ENCODE results near the gene KCNMA1. TPM values are rescaled to one million over a fixed set of nuclear protein-coding genes. Genes with fewer than 3 reads are reported as not detected.

Gene KCNMA1
- total RNA-seq, 1 donor from 2014 or later, result 95.5 TPM

DNA sequence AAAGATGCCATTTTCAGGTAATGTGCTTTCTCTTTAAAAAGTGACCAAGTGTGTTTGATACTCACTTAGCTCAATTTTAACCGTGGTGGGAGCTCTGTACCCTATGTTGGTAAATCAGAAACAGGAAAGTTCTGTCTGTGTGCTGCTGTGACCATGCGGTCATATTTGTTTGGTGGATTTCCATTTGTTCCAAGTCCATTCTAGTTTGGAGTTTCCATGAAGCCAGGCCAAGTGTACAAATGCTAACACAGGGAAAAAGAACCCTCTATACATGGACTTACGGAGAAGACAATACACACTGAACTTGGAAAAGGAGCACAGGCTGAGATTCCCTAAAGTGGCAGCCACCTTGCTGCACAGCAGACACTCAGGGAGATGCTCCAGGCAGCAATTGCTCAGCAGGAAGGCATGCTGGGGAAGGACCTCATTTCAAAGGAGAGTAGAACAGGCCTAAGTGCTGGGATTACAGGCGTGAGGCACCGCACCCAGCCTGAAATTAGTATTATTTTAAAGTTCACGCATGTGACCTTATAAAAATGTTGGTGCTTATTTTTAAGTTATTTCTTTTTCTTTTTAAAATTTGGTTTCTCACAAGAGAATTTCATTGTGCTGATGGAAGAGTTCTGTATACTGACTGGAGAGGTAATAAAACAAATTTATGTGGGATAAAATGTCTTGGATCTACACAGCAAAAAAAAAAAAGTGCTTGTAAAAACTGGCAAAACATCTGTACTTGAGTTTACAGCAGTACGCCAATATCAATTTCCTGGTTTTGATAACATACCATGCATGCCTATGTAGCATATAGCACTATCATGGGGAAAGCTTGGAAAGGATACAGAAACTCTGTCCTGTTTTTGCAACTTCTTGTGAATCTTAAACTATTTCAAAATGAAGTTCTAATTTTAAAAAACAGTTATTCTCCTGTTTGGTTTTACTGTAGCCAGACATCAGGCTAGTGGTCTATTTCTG, 436.2 kb downstream of the KCNMA1 start:
- peaks cover 5% of the 10 kb centered on the region for H3K9me3 Mint-ChIP-seq (ENCODE audit: unreplicated experiment)
- peaks cover 30% of the 10 kb centered on the region for H3K4me1 Mint-ChIP-seq (ENCODE audit: unreplicated experiment)
- no peak overlapping the region for H3K4me3 Mint-ChIP-seq (ENCODE audit: unreplicated experiment)
- TF ChIP-seq CTCF (IDR thresholded peaks at IDR 0.05), result no peak
- H3K27me3 Mint-ChIP-seq (ENCODE audit: unreplicated experiment), result no peaks in the 10 kb centered on the region
- no peak for DNase-seq (ENCODE audit: extremely low spot score, unreplicated experiment)
- no peaks in the 10 kb centered on the region for H3K36me3 Mint-ChIP-seq (ENCODE audit: unreplicated experiment)
- H3K27ac Mint-ChIP-seq (ENCODE audit: unreplicated experiment), result no peak overlapping the region

GRCh38 chr10:77197544-77197943, 440.1 kb downstream of the KCNMA1 start:
- TF ChIP-seq CTCF (IDR thresholded peaks at IDR 0.05), result no peak
- Mint-ChIP-seq H3K27me3 (ENCODE audit: unreplicated experiment) (no peaks in the 10 kb centered on the region), H3K27ac (ENCODE audit: unreplicated experiment) (no peak overlapping the region), H3K4me1 (ENCODE audit: unreplicated experiment) (peaks cover 45% of the 10 kb centered on the region), H3K36me3 (ENCODE audit: unreplicated experiment) (no peaks in the 10 kb centered on the region), H3K9me3 (ENCODE audit: unreplicated experiment) (no peaks in the 10 kb centered on the region), H3K4me3 (ENCODE audit: unreplicated experiment) (no peak overlapping the region)
- DNase-seq (ENCODE audit: extremely low spot score, unreplicated experiment), result no peak

- H3K27ac Mint-ChIP-seq (ENCODE audit: unreplicated experiment), result peak overlapping the region; percentile 24
- DNase-seq (ENCODE audit: extremely low spot score, unreplicated experiment), result no peak
- peaks cover 45% of the 10 kb centered on the region for H3K4me1 Mint-ChIP-seq (ENCODE audit: unreplicated experiment)
- H3K9me3 Mint-ChIP-seq (ENCODE audit: unreplicated experiment), result no peaks in the 10 kb centered on the region
- H3K36me3 Mint-ChIP-seq (ENCODE audit: unreplicated experiment), result no peaks in the 10 kb centered on the region
- TF ChIP-seq CTCF (IDR thresholded peaks at IDR 0.05), result no peak
- H3K27me3 Mint-ChIP-seq (ENCODE audit: unreplicated experiment), result no peaks in the 10 kb centered on the region
- H3K4me3 Mint-ChIP-seq (ENCODE audit: unreplicated experiment), result no peak overlapping the region
Measured at GRCh38 chr10:77196614-77197013, 441.0 kb downstream of the KCNMA1 start.

DNA sequence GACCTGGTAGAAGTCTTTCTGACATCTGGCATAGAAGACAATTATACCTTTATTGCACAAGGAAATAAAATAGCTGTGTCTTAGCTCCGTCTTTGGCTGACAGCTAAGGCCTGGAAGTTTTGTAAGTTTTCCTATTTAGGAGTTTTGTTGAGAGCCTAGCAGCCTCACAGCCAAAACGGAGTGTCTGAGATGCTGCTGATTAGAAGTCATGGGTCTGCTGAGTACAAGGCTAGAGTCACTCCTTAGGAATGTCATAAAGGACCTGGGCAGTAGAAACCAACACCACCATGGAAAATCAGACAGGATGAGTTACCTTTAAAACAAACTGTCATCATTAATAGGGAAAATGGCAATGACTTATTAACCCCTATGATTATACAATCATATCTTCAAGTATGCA, 442.5 kb downstream of the KCNMA1 start:
- H3K36me3 Mint-ChIP-seq (ENCODE audit: unreplicated experiment), result no peaks in the 10 kb centered on the region
- H3K9me3 Mint-ChIP-seq (ENCODE audit: unreplicated experiment), result no peaks in the 10 kb centered on the region
- H3K27me3 Mint-ChIP-seq (ENCODE audit: unreplicated experiment), result no peaks in the 10 kb centered on the region
- no peak overlapping the region for H3K27ac Mint-ChIP-seq (ENCODE audit: unreplicated experiment)
- H3K4me3 Mint-ChIP-seq (ENCODE audit: unreplicated experiment), result no peak overlapping the region
- peaks cover 42% of the 10 kb centered on the region for H3K4me1 Mint-ChIP-seq (ENCODE audit: unreplicated experiment)
- DNase-seq (ENCODE audit: extremely low spot score, unreplicated experiment), result no peak
- no peak for TF ChIP-seq CTCF (IDR thresholded peaks at IDR 0.05)

GRCh38 chr10:77193001-77193400, 444.6 kb downstream of the KCNMA1 start:
- no peak overlapping the region for H3K27ac Mint-ChIP-seq (ENCODE audit: unreplicated experiment)

More at GRCh38 chr10:77193001-77193400, 444.6 kb downstream of the KCNMA1 start:
- Mint-ChIP-seq H3K27me3 (ENCODE audit: unreplicated experiment) (no peaks in the 10 kb centered on the region), H3K9me3 (ENCODE audit: unreplicated experiment) (no peaks in the 10 kb centered on the region), H3K4me3 (ENCODE audit: unreplicated experiment) (no peak overlapping the region), H3K36me3 (ENCODE audit: unreplicated experiment) (no peaks in the 10 kb centered on the region), H3K4me1 (ENCODE audit: unreplicated experiment) (peaks cover 49% of the 10 kb centered on the region)
- TF ChIP-seq CTCF (IDR thresholded peaks at IDR 0.05), result no peak
- DNase-seq (ENCODE audit: extremely low spot score, unreplicated experiment), result no peak

Data from osteocyte (in vitro differentiated cells).